ENCODE data around the gene ARRB2.
A peak's percentile ranks its signal among the peaks of the same experiment; 100 is the strongest.
"Not testable (repeated sequence)": the region's sequence is repeated elsewhere in the genome, so short reads cannot be mapped to it uniquely, and the experiment has no call there.

ARRB2 gene

DNA sequence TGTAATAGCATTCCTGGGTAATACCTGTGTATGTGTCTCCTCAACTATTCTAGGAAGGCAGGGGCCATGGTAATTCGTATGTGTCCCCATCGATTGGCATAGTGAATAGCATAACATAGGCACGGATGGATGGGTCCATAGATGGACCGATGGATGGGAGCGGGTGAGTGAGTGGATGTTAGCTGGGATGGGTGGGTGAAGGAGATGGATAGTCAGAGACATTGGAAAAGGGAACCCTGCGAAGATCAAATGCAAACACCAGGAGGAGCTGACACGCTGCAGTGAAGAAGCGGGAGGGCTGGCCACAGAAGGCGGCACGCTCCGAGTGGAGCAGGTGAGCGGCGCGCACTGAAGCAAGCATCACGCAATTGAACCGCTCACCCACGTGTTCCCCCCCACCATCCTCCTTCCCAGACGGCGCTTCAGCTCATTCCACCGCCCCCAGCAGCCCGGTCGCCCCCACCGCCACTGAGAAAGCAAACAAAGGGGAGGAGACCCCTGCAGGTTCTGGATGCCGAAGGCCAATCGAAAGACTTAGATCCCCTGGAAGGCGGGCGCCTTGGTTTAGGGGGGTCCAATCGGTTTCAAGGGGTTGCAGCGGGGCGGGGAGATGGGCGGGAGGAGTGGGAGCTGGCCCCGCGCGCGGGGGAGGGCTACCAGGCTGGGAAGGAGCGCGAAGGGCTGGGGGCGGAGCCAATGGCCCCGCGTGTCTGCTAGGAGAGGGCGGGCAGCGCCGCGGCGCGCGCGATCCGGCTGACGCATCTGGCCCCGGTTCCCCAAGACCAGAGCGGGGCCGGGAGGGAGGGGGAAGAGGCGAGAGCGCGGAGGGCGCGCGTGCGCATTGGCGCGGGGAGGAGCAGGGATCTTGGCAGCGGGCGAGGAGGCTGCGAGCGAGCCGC, at the start of gene ARRB2:
TSS of gene ARRB2 (plus strand) at position 839 of the 899 bp plus-strand sequence. CDS start 90 bp downstream, outside the sequence.
- peak; percentile 98 for DNase-seq

GRCh38 chr17:4663711-4664110, 46.7 kb upstream of the ARRB2 start:
- DNase-seq = no peak

- no peak for DNase-seq
These were observed 46.2 kb upstream of the ARRB2 start for GRCh38 chr17:4664230-4664629.

DNA sequence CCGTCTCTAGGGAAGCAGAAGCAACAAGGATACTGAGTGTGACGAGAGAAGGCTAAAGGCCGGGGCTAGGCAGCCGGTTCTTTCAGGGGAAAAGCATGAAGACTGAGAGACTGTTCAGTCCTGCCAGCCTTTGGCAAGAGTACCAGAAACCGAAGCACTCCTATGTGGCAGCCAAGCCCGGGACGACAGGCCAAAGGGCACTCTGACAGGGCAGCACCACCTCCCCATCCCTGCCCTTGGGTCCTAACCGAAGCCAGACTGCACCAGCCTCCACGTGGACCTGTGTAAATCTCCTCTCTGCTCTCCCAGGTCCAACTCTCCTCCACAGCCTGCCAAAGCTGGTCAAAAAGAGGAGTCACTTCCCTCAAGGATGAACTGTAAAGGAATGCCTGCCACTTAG, 45.4 kb upstream of the ARRB2 start:
- no peak for DNase-seq

DNA sequence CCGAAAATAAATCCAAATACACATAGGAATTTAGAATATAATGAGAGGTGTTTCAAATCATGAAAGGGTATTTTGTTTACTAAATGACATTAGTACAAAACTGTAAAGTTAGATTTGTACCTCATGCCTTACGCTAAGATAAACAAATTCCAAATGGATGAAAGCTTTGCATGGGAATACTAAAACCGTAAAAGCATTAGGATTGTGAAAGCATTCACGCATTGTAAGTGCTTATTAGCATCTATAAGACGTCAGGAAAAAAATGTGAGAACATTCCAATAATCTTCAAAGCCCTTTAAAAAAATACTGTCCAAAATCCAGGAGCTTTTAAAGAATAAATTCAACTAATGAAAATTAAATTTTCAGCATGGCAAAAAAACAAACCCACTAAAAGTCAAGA, 44.1 kb upstream of the ARRB2 start:
- DNase-seq = no peak

- DNase-seq = no peak
These were observed 43.3 kb upstream of the ARRB2 start for GRCh38 chr17:4667166-4667565.

- no peak for DNase-seq
These were observed 38.3 kb upstream of the ARRB2 start for GRCh38 chr17:4672055-4672630.

- no peak for DNase-seq
These were observed 37.7 kb upstream of the ARRB2 start for GRCh38 chr17:4672751-4673150.

DNA sequence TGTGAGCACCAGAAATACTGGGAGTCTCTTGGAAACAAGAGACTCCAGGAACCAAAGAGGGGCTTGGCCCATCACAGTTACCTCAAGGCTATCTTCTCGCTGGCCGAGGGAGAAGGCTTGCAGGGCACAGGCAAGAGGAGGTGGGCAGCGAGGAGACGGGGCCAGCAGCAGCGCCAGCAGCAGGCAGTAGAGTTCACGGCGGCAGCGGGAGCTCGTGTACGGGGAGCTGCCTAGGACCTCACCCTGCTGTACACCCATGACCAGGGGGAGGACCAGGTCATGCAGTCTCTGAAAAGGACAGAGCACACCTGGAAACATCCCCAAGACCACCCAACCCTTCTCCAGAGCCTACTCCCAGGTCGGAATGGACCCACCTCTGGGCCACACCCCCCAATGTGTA, 37.3 kb upstream of the ARRB2 start:
- DNase-seq = no peak

DNA sequence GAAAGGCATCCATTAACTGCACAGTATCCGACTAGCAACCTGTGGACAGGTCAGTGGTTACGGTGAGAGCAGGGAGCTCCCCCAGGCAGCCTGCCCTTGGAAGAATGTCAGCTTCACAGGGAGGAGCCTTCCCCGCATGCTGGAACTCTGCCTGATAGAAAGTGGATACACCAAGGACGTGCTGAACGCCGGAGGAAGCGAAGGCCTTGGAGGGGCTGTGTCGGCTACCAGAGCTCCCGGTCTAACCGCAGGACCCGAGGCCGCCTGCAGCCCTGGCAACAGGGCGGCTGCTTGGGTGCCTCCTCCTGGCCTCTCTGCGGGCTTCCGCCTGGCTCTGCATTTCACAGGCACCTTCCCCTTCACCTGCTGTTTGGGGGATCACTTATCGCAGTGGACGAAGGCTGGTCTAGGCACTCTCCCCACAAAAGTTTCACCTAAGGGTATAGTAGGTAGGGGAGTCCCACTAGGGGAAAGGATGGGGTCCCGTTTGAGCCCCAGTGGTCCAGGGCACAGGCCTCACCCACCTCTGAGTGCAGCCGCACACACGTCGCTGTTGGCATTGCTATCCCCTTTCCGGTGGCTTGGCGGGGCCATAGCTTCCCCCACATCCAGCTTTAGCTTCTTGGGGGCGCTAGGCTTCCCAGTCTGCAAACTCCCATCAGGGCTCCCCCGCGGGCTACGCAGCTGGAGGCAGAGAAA, 36.3 kb upstream of the ARRB2 start:
- no peak for DNase-seq

- DNase-seq = no peak
These were observed 35.8 kb upstream of the ARRB2 start for GRCh38 chr17:4674685-4674998.

DNA sequence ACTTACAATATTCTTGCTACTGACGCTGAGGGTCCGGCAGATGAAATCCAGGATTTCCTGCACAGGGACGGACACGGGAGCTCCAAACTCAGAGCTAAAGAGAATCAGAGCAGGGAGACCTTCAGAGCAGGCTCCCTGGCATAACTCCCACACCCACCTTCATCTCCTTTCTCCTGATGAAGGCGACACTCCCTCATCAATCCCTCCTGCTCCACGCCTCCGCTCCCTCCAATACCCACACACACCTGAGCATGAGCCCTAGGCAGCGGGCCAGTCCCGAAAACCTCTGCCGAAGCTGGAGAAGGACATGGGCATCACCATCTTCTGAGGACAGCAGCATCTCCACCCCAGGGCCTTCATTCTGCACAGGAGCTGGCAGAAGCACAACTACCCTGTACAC, 34.6 kb upstream of the ARRB2 start:
- no peak for DNase-seq

- no peak for DNase-seq
These were observed 33.6 kb upstream of the ARRB2 start for GRCh38 chr17:4676791-4677190.

- peak; percentile 75 for DNase-seq
These were observed 31.9 kb upstream of the ARRB2 start for GRCh38 chr17:4678448-4679026.

DNA sequence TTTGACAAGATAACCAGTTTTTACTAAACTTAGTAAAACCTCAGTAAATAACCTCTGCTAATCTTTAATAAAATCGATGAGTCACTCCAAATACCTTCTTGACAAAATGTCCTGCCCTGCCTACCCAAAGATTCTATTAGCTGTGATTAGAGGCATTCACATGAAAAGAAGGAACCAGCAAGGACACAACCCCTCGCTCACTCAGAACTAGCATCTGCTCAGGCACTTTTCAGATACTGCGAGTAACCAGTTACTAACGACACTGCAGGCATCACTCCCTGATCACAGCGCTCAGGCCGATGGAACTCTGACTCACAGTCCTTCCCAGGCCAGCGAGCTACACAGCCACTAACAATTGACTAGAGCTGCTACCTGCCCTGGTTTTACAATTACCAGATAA, 30.8 kb upstream of the ARRB2 start:
- DNase-seq = peak; percentile 47

DNA sequence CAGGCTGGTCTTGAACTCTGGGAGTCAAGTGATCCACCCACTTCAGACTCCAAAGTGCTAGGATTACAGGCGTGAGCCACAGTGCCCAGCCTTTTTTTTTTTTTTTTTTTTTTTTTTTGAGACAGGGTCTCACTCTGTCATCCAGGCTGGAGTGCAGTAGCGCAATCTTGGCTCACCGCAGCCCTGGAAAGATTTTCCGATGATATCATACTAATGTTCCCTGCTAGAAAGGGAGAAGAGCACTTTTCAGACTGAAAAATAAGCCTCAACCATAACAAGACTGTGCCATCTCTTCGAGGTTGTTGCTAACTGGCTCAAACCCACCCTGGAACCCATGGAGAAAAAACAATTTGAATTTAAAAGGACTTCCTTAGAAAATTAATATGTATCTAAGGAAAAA, 26.7 kb upstream of the ARRB2 start:
- peak; percentile 15 for DNase-seq

GRCh38 chr17:4689872-4690271, 20.6 kb upstream of the ARRB2 start:
- not testable (repeated sequence) for DNase-seq

DNA sequence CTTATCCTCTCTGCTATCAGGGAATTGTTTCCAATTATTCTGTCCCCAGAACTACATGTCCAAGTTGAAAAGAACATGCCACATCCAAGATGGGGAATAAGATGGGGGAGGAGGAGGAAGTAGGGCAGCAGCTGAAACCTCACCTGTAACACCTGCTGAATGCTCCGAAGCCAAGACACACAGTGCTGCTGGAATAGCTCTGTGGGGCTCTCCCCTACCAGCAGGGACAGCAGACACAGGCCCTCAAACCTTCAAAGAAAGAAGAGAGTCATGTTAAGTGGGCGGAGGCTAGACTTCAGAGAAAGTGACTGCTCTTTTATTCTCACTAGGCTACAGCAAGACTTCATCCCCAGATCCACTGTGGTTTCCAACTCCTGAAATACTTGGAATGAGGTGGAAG, 19.7 kb upstream of the ARRB2 start:
- no peak for DNase-seq

GRCh38 chr17:4691686-4692085, 18.7 kb upstream of the ARRB2 start:
- peak; percentile 21 for DNase-seq

- no peak for DNase-seq
These were observed 17.0 kb upstream of the ARRB2 start for GRCh38 chr17:4693416-4693815.

DNA sequence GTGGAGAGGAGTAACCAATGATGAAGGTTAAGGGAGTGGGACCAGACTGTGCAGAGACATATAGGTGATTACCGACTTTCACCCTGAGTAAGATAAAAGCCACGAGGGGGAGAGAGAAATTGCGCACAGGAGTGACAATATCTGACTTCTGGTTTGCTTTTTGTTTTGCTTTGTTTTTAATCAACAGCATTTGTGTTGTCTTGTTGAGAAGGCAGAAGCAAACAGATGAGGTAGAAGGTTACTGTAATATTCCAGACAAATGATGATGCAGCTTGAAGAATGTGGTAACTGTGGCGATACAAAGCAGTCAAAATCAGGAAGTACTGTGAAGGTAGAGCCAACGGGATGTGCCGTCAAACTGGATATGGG, 14.0 kb upstream of the ARRB2 start:
- DNase-seq = no peak

DNA sequence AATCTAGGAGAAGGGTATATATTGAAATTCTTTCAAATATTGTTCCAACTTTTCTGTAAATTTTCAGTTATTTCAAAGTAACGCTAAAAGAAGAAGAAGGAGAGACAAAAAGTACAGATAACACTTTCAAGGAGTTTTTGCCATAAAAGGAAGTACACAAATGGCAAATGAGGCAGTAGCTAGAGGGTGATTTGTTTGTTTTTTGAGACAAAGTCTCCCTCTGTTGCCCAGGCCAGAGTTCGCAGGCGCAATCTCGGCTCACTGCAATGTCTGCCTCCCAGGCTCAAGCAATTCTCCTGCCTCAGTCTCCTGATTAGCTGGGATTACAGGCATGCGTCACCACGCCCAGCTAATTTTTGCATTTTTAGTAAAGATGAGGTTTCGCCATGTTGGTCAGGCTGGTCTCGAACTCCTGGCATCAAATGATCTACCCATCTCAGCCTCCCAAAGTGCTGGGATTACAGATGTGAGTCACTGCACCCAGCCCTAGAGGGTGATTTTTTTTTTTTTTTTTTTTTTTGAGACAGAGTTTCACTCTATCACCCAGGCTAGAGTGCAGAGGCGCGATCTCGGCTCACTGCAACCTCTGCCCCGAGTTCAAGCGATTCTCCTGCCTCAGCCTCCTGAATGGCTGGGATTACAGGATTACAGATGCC, 10.9 kb upstream of the ARRB2 start:
- DNase-seq = not testable (repeated sequence)

DNA sequence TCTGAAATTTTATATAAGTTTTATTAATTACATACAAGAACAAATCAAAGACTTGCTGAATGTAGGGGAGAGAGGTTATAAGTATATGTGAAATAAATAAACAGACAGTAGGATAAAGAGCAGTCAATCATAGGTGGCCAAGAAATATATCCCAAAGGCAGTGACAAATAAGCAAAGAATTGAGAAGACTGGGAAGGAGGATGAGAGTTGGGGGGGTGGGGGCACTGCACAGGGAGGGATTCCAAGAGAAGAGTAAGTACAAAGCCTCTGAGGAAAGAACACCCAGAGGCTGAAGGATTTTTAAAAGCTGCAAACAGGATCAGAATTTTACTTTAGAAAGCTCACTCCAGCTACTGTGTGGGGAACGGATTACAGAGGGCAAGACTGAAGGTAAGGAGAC, 9.3 kb upstream of the ARRB2 start:
- DNase-seq = no peak
